Tibial nerve (tissue), 4 donors: ENCODE data around the gene DPM3. TPM values are rescaled to one million over a fixed set of nuclear protein-coding genes. Genes with fewer than 3 reads are reported as not detected.

Experiments
- DNase-seq, 2 donors: peaks; one replicate each; pipeline ENCODE4 v3.0.0-alpha.2; 2019; ENCODE audit warnings: low spot score in 2 of 2
- H3K27ac ChIP-seq, 4 donors: fragments of 200-600 bp; sonication (generic) in 3 of 4; one replicate each; pipeline ENCODE4 v1.5.1; 2017 to 2019; ENCODE audit warnings: mild to moderate bottlenecking in 1 of 4
- H3K27me3 ChIP-seq, 2 donors: fragments of 200-600 bp; sonication (generic) in 1 of 2; one replicate each; pipeline versions ENCODE4 v1.5.1 to v1.6.0; 2017 to 2019
- H3K36me3 ChIP-seq, 3 donors: fragments of 200-600 bp; sonication (generic); one replicate each; pipeline ENCODE4 v1.5.1; 2018 to 2019
- H3K4me1 ChIP-seq, 4 donors: fragments of 200-600 bp; sonication (generic) in 3 of 4; one replicate each; pipeline ENCODE4 v1.5.1; 2017 to 2019
- H3K4me3 ChIP-seq, 4 donors: fragments of 200-600 bp; sonication (generic) in 3 of 4; one replicate each; pipeline ENCODE4 v1.5.1; 2017 to 2019; ENCODE audit warnings: mild to moderate bottlenecking in 1 of 4, moderate library complexity in 1 of 4
- H3K9me3 ChIP-seq, 4 donors: fragments of 200-600 bp; sonication (generic) in 3 of 4; one replicate each; pipeline ENCODE4 v1.5.1; 2017 to 2019
- EP300 ChIP-seq, 2 donors: sonication (generic); formaldehyde crosslinking; IDR thresholded peaks; one replicate each; pipeline ENCODE4 v1.6.1; 2017; ENCODE audit warnings: antibody characterized with exemption in 2 of 2, mild to moderate bottlenecking in 1 of 2
- POLR2A ChIP-seq, 2 donors: fragments of 450-650 bp; IDR thresholded peaks; one replicate each; pipeline ENCODE4 v1.6.1; 2017; ENCODE audit warnings: antibody characterized with exemption in 2 of 2, mild to moderate bottlenecking in 2 of 2, moderate library complexity in 2 of 2
- WGBS, 2 donors: methylation state at CpG; one replicate each; pipeline ENCODE4 v1.1.5; 2018; 5-methylcytosine and 5-hydroxymethylcytosine counted together
- total RNA-seq, 4 donors: library from RNA; depleted of rRNA; stranded (reverse); fragments of >200 nt; gene quantifications; one replicate each; pipeline ENCODE4 v1.1.0, GENCODE V29; 2016
- TF ChIP-seq, protein P1 (sequence below), 5 experiments: fragments of 200-600 bp in 3 of 5; fragments of 450-650 bp in 2 of 5; sonication (generic) in 3 of 5; IDR thresholded peaks; one replicate each; pipeline ENCODE4 v1.5.1; 2016 to 2019; ENCODE audit warnings: antibody characterized with exemption in 5 of 5, mild to moderate bottlenecking in 3 of 5, moderate library complexity in 2 of 5

Gene DPM3
- total RNA-seq, 4 donors from 2014 or later: 74.7 to 115 (median 95.6) TPM

DNA sequence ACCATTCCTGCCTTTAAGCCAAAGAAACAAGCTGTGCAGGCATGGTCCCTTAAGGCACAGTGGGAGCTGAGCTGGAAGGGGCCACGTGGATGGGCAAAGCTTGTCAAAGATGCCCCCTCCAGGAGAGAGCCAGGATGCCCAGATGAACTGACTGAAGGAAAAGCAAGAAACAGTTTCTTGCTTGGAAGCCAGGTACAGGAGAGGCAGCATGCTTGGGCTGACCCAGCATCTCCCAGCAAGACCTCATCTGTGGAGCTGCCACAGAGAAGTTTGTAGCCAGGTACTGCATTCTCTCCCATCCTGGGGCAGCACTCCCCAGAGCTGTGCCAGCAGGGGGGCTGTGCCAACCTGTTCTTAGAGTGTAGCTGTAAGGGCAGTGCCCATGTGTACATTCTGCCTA lies 6.0 kb downstream of the DPM3 start:
- peak overlapping the region in 1 of 4 donors; percentile 84 for H3K4me3 ChIP-seq
- WGBS, 2 donors: 50 to 68% methylated on average over 1 of the region's 1 CpG

GRCh38 chr1:155133799-155134281 lies 6.5 kb downstream of the DPM3 start:
- Histone ChIP-seq H3K9me3 (no peaks in the 10 kb centered on the region), H3K27ac (peak overlapping the region; percentile 96 to 100 (median 98)), H3K4me1 (peaks cover 4 to 88% (median 24%) of the 10 kb centered on the region in 4 donors), H3K4me3 (no peak overlapping the region), H3K27me3 (no peaks in the 10 kb centered on the region), H3K36me3 (peaks cover 0 to 41% (median 0%) of the 10 kb centered on the region in 3 donors)
- 71 to 84% methylated on average over 7 of the region's 7 CpGs for WGBS, 2 donors
- no peak for DNase-seq
- TF ChIP-seq, protein P1, sequence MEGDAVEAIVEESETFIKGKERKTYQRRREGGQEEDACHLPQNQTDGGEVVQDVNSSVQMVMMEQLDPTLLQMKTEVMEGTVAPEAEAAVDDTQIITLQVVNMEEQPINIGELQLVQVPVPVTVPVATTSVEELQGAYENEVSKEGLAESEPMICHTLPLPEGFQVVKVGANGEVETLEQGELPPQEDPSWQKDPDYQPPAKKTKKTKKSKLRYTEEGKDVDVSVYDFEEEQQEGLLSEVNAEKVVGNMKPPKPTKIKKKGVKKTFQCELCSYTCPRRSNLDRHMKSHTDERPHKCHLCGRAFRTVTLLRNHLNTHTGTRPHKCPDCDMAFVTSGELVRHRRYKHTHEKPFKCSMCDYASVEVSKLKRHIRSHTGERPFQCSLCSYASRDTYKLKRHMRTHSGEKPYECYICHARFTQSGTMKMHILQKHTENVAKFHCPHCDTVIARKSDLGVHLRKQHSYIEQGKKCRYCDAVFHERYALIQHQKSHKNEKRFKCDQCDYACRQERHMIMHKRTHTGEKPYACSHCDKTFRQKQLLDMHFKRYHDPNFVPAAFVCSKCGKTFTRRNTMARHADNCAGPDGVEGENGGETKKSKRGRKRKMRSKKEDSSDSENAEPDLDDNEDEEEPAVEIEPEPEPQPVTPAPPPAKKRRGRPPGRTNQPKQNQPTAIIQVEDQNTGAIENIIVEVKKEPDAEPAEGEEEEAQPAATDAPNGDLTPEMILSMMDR (IDR thresholded peaks at IDR 0.05): no peak
- TF ChIP-seq EP300 (IDR thresholded peaks at IDR 0.05): no peak
- TF ChIP-seq POLR2A (IDR thresholded peaks at IDR 0.05): no peak

More for the DNA sequence above, 6.0 kb downstream of the DPM3 start:
- Histone ChIP-seq H3K27me3 (no peaks in the 10 kb centered on the region), H3K4me1 (peaks cover 4 to 88% (median 26%) of the 10 kb centered on the region in 4 donors), H3K9me3 (no peaks in the 10 kb centered on the region), H3K27ac (peak overlapping the region; percentile 96 to 100 (median 98)), H3K36me3 (peaks cover 0 to 41% (median 0%) of the 10 kb centered on the region in 3 donors)
- TF ChIP-seq POLR2A (IDR thresholded peaks at IDR 0.05) (no peak), EP300 (IDR thresholded peaks at IDR 0.05) (no peak)
- TF ChIP-seq, protein P1 (IDR thresholded peaks at IDR 0.05): no peak
- no peak for DNase-seq

GRCh38 chr1:155131856-155132255 lies 8.5 kb downstream of the DPM3 start:
- peak overlapping the region in 2 of 4 donors; percentile 86 to 99 for H3K27ac ChIP-seq
- DNase-seq: no peak
- TF ChIP-seq POLR2A (IDR thresholded peaks at IDR 0.05): no peak
- no peak for TF ChIP-seq EP300 (IDR thresholded peaks at IDR 0.05)
- TF ChIP-seq, protein P1 (IDR thresholded peaks at IDR 0.05): no peak
- H3K4me1 ChIP-seq: peaks cover 4 to 86% (median 21%) of the 10 kb centered on the region in 4 donors
- no peaks in the 10 kb centered on the region for H3K27me3 ChIP-seq
- H3K36me3 ChIP-seq: peaks cover 0 to 37% (median 0%) of the 10 kb centered on the region in 3 donors
- H3K9me3 ChIP-seq: no peaks in the 10 kb centered on the region
- H3K4me3 ChIP-seq: no peak overlapping the region
- 55 to 61% methylated on average over 2 of the region's 2 CpGs for WGBS, 2 donors

GRCh38 chr1:155131285-155131684 lies 9.0 kb downstream of the DPM3 start:
- peaks cover 4 to 86% (median 25%) of the 10 kb centered on the region in 4 donors for H3K4me1 ChIP-seq
- no peaks in the 10 kb centered on the region for H3K9me3 ChIP-seq
- DNase-seq: no peak
- TF ChIP-seq, protein P1 (IDR thresholded peaks at IDR 0.05): no peak
- no peak for TF ChIP-seq POLR2A (IDR thresholded peaks at IDR 0.05)
- TF ChIP-seq EP300 (IDR thresholded peaks at IDR 0.05): no peak
- no peak overlapping the region for H3K4me3 ChIP-seq
- 80 to 87% methylated on average over 6 to 8 of the region's 8 CpGs for WGBS, 2 donors
- H3K36me3 ChIP-seq: peaks cover 0 to 37% (median 0%) of the 10 kb centered on the region in 3 donors
- peak overlapping the region in 3 of 4 donors; percentile 86 to 99 (median 90) for H3K27ac ChIP-seq
- no peaks in the 10 kb centered on the region for H3K27me3 ChIP-seq

- no peaks in the 10 kb centered on the region for H3K27me3 ChIP-seq
- TF ChIP-seq EP300 (IDR thresholded peaks at IDR 0.05) (no peak), POLR2A (IDR thresholded peaks at IDR 0.05) (no peak)
- TF ChIP-seq, protein P1 (IDR thresholded peaks at IDR 0.05): no peak
- peaks cover 0 to 37% (median 0%) of the 10 kb centered on the region in 3 donors for H3K36me3 ChIP-seq
- peaks cover 4 to 93% (median 32%) of the 10 kb centered on the region in 4 donors for H3K4me1 ChIP-seq
- WGBS, 2 donors: 19 to 20% methylated on average over 6 of the region's 6 CpGs
- peak overlapping the region; percentile 62 to 74 (median 64) for H3K4me3 ChIP-seq
- H3K27ac ChIP-seq: peak overlapping the region; percentile 84 to 99 (median 88)
- no peak for DNase-seq
- H3K9me3 ChIP-seq: no peaks in the 10 kb centered on the region
These were observed 9.9 kb downstream of the DPM3 start for GRCh38 chr1:155130272-155131006.
